ENCODE results near the gene DNTTIP2.
"Not testable (repeated sequence)": the region's sequence is repeated elsewhere in the genome, so short reads cannot be mapped to it uniquely, and the experiment has no call there.

DNTTIP2 gene

GRCh38 chr1:93876244-93876643 lies 2.8 kb downstream of the DNTTIP2 start:
- DNase-seq, result no peak

GRCh38 chr1:93874025-93874651 lies 4.9 kb downstream of the DNTTIP2 start:
- DNase-seq, result peak; percentile 22

GRCh38 chr1:93871366-93871765 lies 7.6 kb downstream of the DNTTIP2 start:
- DNase-seq, result no peak

GRCh38 chr1:93869653-93870052 lies 9.4 kb downstream of the DNTTIP2 start:
- DNase-seq, result no peak

GRCh38 chr1:93868492-93868891 lies 10.5 kb downstream of the DNTTIP2 start:
- not testable (repeated sequence) for DNase-seq

- no peak for DNase-seq
Observed at GRCh38 chr1:93865253-93865652, 13.8 kb downstream of the DNTTIP2 start.

GRCh38 chr1:93864175-93864574 lies 14.8 kb downstream of the DNTTIP2 start:
- DNase-seq, result no peak

GRCh38 chr1:93857653-93858052 lies 21.4 kb downstream of the DNTTIP2 start:
- not testable (repeated sequence) for DNase-seq

- DNase-seq, result not testable (repeated sequence)
Observed at GRCh38 chr1:93855983-93856382, 23.0 kb downstream of the DNTTIP2 start.

- no peak for DNase-seq
Observed at GRCh38 chr1:93853940-93854339, 25.1 kb downstream of the DNTTIP2 start.

GRCh38 chr1:93851878-93852277 lies 27.1 kb downstream of the DNTTIP2 start:
- DNase-seq, result no peak

GRCh38 chr1:93851327-93851712 lies 27.7 kb downstream of the DNTTIP2 start:
- DNase-seq, result peak; percentile 80

- DNase-seq, result peak; percentile 82
Observed at GRCh38 chr1:93850687-93851326, 28.2 kb downstream of the DNTTIP2 start.

GRCh38 chr1:93848350-93848883 lies 30.6 kb downstream of the DNTTIP2 start:
- no peak for DNase-seq

- peak; percentile 95 for DNase-seq
Observed at GRCh38 chr1:93847811-93848288, 31.2 kb downstream of the DNTTIP2 start.

GRCh38 chr1:93846992-93847810 lies 31.8 kb downstream of the DNTTIP2 start:
- peak; percentile 95 for DNase-seq

- peak; percentile 87 for DNase-seq
Observed at GRCh38 chr1:93846206-93846991, 32.6 kb downstream of the DNTTIP2 start.

GRCh38 chr1:93845538-93846205 lies 33.3 kb downstream of the DNTTIP2 start:
- no peak for DNase-seq

GRCh38 chr1:93844262-93845045 lies 34.6 kb downstream of the DNTTIP2 start:
- DNase-seq, result peak; percentile 86

- no peak for DNase-seq
Observed at GRCh38 chr1:93842750-93843500, 36.1 kb downstream of the DNTTIP2 start.

Measured in OCI-M1 (cell line).